Measurements from ENCODE around the gene UVSSA. TPM values are rescaled to one million over a fixed set of nuclear protein-coding genes. Genes with fewer than 3 reads are reported as not detected.
"Not testable (repeated sequence)": the region's sequence is repeated elsewhere in the genome, so short reads cannot be mapped to it uniquely, and the experiment has no call there.

UVSSA gene
- total RNA-seq, 1 donor from 2014 or later = 9.5 TPM

GRCh38 chr4:1364748-1365147, 17.7 kb downstream of the UVSSA start:
- DNase-seq = no peak

- DNase-seq = no peak
Observed at GRCh38 chr4:1365271-1366178, 18.5 kb downstream of the UVSSA start.

GRCh38 chr4:1366371-1367229, 19.6 kb downstream of the UVSSA start:
- DNase-seq = no peak

GRCh38 chr4:1367230-1367935, 20.4 kb downstream of the UVSSA start:
- DNase-seq = no peak

GRCh38 chr4:1367936-1368289, 20.9 kb downstream of the UVSSA start:
- no peak for DNase-seq

GRCh38 chr4:1368421-1369090, 21.5 kb downstream of the UVSSA start:
- DNase-seq = no peak

- no peak for DNase-seq
Observed at GRCh38 chr4:1369091-1369450, 22.1 kb downstream of the UVSSA start.

- DNase-seq = no peak
Observed at GRCh38 chr4:1369479-1370079, 22.6 kb downstream of the UVSSA start.

GRCh38 chr4:1370321-1371124, 23.5 kb downstream of the UVSSA start:
- DNase-seq = no peak

- no peak for DNase-seq
Observed at GRCh38 chr4:1371176-1372165, 24.5 kb downstream of the UVSSA start.

GRCh38 chr4:1372576-1372975, 25.6 kb downstream of the UVSSA start:
- not testable (repeated sequence) for DNase-seq

- DNase-seq = no peak
Observed at GRCh38 chr4:1373892-1374705, 27.1 kb downstream of the UVSSA start.

- DNase-seq = no peak
Observed at GRCh38 chr4:1374706-1375045, 27.7 kb downstream of the UVSSA start.

- DNase-seq = no peak
Observed at GRCh38 chr4:1375051-1375721, 28.2 kb downstream of the UVSSA start.

GRCh38 chr4:1375761-1376322, 28.8 kb downstream of the UVSSA start:
- DNase-seq = no peak

GRCh38 chr4:1376391-1376840, 29.4 kb downstream of the UVSSA start:
- DNase-seq = no peak

- DNase-seq = no peak
Observed at GRCh38 chr4:1376841-1377605, 30.0 kb downstream of the UVSSA start.

Data from occipital lobe (tissue), 2 donors.